AG04450 (cell line): ENCODE data around the gene GOSR1. TPM values are rescaled to one million over a fixed set of nuclear protein-coding genes. Genes with fewer than 3 reads are reported as not detected.
"Not testable (repeated sequence)": the region's sequence is repeated elsewhere in the genome, so short reads cannot be mapped to it uniquely, and the experiment has no call there.

ENCODE experiments used
- CTCF ChIA-PET: fragments of 300-600, 350-600 bp; formaldehyde crosslinking; extraction: SDS; loops from one replicate; lab custom pipeline; 2022; ENCODE audit warnings: antibody characterized with exemption, inconsistent platforms; lab: Charles Lee
- POLR2A ChIA-PET: fragments of 350-600 bp; formaldehyde crosslinking; extraction: SDS; loops from one replicate; lab custom pipeline; 2021; ENCODE audit warnings: antibody characterized with exemption, inconsistent platforms; lab: Yijun Ruan, JAX
- DNase-seq: peaks from one replicate; pipeline ENCODE4 v3.0.0-alpha.2; 2011; ENCODE audit warnings: low read depth, low spot score
- H3K27ac ChIP-seq: one replicate; pipeline ENCODE4 v1.5.1; 2012; ENCODE audit warnings: low read depth, low read length, control low read depth
- H3K27me3 ChIP-seq: one replicate; pipeline ENCODE4 v1.6.0; 2012; ENCODE audit warnings: low read length; ENCODE audit not compliant: control insufficient read depth, insufficient read depth
- H3K4me3 ChIP-seq: 2 replicates; pipeline ENCODE4 v1.5.1; 2011; ENCODE audit warnings: mild to moderate bottlenecking, low read depth, low read length, control low read depth
- H3K9me3 ChIP-seq: 2 replicates; pipeline ENCODE4 v1.5.1; 2012; ENCODE audit warnings: low read length; ENCODE audit not compliant: control insufficient read depth, insufficient read depth
- polyA plus RNA-seq: library from polyadenylated mRNA; depleted of rRNA; stranded (reverse); fragments of >200 nt; gene quantifications from 2 replicates; pipeline ENCODE4 v1.2.3, GENCODE V29; 2011
- TF ChIP-seq, protein P1 (sequence below): IDR thresholded peaks from 2 replicates; pipeline ENCODE4 v1.5.1; 2011; ENCODE audit warnings: low read depth, low read length, control low read depth, inconsistent platforms

The GOSR1 gene
- polyA plus RNA-seq, 1 experiment, result 28.5 TPM

DNA sequence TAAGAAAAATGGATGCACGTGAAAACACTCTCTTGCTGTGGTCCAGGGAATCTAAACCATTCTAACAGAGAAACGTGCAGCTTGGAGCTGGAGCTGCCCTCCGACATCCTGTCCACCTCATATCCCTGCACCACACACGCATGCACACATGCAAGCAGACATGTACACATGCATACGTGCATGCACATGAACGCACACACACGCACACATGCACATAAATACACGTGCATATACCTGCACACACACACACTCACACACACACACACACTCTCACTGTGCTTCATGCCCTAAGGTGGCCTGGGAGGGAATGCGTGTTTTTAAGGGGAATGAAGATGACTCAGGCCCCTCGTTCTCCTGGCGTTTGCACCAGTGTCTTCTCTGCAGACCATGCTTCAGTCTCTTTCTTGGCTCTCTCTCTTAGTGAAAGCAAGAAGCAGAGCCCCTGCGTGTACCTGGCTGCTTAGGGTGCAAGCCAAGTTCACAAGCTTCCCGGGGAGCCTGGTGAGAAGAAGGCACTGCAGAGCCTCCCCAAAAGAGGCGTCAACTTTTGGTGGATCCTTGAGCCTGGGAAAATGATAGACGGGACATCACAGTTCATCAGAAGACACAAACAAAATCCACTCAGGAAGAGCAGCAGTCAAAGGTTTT, 72.8 kb downstream of the GOSR1 start:
- H3K27ac ChIP-seq, result no peak overlapping the region
- peaks cover 11% of the 10 kb centered on the region for H3K27me3 ChIP-seq
- POLR2A ChIA-PET, result no interaction called here

DNA sequence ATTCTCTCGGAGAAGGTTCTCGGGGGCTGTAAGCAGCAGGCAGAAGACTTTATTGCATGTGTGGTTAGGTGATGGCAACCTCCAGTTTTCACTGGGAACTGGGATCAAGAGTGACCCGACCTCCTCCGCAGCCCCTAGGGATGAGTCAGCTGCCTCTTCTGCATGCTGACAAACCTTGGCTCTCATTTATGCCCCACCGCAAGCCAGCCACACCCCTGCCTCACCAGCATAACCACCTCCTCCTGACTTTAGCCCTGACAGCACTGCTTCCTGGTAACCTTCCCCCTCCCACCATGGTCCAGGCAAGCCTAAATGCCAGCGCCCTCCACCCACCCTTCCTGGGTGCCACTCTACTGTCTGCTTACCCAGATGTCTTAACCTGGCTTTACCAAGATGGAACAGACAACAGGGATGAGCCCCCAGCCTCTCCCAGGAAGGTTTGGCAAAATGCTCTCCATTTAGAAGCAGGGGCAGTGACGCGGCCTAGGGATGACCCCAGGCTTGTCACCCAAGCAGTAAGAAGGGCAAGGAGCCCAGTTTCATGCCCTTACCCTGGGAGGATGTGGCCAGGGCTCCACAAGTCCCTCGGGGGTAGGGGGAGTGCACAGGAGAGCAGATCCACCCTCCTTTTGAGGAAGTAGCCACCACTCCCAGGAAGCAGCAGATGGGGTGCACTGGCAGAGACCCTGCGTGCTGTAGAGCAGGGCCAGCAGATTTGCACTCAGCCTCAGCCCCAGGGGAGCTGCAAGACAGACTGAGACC, 73.5 kb downstream of the GOSR1 start:
- H3K4me3 ChIP-seq, result no peak overlapping the region
- H3K27ac ChIP-seq, result no peak overlapping the region
- ChIA-PET CTCF (no interaction called here), POLR2A (no interaction called here)
- no peak for DNase-seq
- no peaks in the 10 kb centered on the region; the same call in 1 of the 2 replicates for H3K9me3 ChIP-seq
- peaks cover 11% of the 10 kb centered on the region for H3K27me3 ChIP-seq
- TF ChIP-seq, protein P1, sequence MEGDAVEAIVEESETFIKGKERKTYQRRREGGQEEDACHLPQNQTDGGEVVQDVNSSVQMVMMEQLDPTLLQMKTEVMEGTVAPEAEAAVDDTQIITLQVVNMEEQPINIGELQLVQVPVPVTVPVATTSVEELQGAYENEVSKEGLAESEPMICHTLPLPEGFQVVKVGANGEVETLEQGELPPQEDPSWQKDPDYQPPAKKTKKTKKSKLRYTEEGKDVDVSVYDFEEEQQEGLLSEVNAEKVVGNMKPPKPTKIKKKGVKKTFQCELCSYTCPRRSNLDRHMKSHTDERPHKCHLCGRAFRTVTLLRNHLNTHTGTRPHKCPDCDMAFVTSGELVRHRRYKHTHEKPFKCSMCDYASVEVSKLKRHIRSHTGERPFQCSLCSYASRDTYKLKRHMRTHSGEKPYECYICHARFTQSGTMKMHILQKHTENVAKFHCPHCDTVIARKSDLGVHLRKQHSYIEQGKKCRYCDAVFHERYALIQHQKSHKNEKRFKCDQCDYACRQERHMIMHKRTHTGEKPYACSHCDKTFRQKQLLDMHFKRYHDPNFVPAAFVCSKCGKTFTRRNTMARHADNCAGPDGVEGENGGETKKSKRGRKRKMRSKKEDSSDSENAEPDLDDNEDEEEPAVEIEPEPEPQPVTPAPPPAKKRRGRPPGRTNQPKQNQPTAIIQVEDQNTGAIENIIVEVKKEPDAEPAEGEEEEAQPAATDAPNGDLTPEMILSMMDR, result no peak

More for the DNA sequence above, 72.8 kb downstream of the GOSR1 start:
- Histone ChIP-seq H3K9me3 (no peaks in the 10 kb centered on the region; the same call in 1 of the 2 replicates), H3K4me3 (no peak overlapping the region)
- no peak for DNase-seq
- CTCF ChIA-PET, result no interaction called here
- TF ChIP-seq, protein P1, result no peak

DNA sequence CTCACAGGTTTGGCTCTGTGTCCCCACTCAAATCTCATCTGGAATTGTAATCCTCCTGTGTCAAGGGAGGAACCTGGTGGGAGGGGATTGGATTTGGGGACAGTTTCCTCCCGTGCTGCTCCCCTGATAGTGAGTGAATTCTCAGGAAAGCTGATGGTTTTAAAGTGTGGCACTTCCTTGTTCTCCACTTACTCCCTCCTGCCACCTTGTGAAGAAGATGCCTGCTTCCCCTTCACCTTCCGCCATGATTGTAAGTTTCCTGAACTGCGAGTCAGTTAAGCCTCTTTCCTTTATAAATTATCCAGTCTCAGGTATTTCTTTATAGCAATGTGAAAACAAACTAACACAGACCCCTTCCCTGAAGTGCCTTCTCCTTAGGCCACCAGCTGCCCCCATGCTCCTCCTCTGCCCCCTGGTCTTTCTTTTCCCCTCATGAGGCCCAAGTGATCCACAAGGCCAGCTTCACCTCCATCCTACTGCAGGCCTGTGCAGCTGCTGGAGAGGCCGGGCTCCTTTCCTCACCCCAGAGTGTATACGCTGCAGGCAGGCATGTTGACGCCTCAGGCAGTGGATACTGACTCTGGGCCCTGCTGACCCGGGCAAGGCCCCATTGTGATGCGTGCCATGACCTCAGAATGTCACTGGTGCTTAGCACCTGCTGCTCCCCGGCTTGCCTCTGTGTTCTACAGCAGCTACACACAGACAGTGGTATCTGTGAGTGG, 74.2 kb downstream of the GOSR1 start:
- CTCF ChIA-PET, H3K27ac ChIP-seq, DNase-seq, H3K4me3 ChIP-seq, H3K9me3 ChIP-seq, POLR2A ChIA-PET: not testable (repeated sequence)
- H3K27me3 ChIP-seq, result peaks cover 11% of the 10 kb centered on the region

DNA sequence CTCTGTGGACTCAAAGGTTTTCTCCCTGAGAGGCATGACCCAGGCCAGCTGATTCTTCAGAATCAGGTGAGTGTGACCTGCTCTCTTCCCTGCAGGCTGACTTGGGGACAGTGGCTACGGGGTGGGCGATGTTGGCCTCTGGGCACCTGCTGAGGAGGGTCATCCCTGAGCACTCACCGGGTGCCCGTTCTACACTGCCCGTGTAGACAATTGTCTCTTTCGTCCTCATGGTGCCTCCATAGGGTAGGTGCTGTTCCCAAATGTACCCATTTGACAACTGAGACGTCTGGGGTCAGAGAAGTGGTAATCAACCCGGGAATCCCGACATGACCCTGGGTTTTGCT, 74.8 kb downstream of the GOSR1 start:
- TF ChIP-seq, protein P1, result no peak
- POLR2A ChIA-PET, result no interaction called here
- Histone ChIP-seq H3K27me3 (peaks cover 11% of the 10 kb centered on the region), H3K9me3 (no peaks in the 10 kb centered on the region; the same call in 1 of the 2 replicates), H3K27ac (no peak overlapping the region), H3K4me3 (no peak overlapping the region)
- CTCF ChIA-PET, result no interaction called here
- DNase-seq, result no peak

DNA sequence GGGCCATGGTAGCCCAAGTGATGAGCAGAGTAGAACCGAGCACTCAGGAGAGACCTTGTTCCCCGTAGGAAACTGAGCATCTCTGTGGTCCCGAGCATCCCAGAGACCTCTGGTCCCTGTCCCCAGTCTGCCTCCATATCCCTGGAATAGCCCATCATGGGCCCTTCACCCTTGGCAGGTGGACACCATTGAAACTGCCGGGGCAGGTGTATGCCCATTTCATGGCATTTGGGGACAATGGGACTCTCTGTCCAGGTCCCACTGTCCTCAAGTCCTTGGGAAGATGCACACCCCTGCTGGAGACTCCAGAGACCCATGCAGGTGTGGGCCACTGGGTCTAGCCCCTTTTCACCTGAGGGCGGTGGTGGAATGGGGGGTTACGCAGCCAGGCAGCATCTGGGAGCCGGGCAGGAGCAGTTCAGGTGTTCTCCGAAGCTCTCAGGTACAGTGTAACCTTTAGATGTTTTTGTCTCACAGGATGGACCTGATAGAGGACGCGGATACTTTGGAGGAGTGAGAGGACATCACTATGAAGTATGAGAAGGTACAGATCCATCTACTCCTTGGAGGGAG, 75.9 kb downstream of the GOSR1 start:
- CTCF ChIA-PET, result no interaction called here
- Histone ChIP-seq H3K27ac (no peak overlapping the region), H3K27me3 (peaks cover 11% of the 10 kb centered on the region), H3K4me3 (no peak overlapping the region), H3K9me3 (no peaks in the 10 kb centered on the region; the same call in 1 of the 2 replicates)
- TF ChIP-seq, protein P1, result no peak
- POLR2A ChIA-PET, result no interaction called here
- DNase-seq, result no peak

DNA sequence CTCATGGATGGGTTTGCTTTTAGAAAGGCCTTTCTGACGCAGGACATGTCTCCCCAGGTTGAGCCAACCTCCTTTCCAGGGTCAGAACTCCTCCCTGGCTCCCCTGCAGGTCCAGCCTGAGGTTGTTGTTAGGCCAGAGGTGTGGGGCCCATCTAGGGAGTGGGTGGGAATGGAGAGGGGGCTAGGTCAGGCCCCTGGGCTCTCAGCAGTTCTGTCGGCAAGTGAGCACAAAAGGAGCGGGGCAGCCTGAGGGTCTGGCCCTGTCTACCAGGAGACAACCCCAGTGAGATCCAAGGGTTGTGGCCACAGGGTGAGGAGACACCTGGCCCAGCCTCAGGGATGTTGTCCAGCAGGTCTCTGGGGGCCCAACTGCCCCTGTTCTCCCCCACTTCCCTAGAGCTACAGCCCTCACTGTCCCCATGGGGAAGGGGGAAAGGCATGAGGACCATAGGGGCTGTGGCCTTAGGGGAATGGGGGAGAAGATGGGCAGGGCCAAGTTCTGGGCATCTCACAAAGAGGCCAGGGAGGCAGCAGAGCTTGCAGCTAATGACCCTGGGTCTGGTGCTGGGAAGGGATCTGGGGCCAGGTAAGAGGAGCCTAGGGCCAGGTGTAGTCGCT, 76.7 kb downstream of the GOSR1 start:
- POLR2A ChIA-PET, result interaction anchor here (0.7 kb wide), 1 partner anchor 76 kb away, joined by 8 read pairs; no protein-coding TSS in a partner anchor
- not testable (repeated sequence) for H3K9me3 ChIP-seq
- CTCF ChIA-PET, result interaction anchor here (0.6 kb wide), 1 partner anchor 8 kb away, joined by 6 read pairs; no protein-coding TSS in a partner anchor

More for the DNA sequence above, 76.7 kb downstream of the GOSR1 start:
- not testable (repeated sequence) for H3K27ac ChIP-seq, H3K4me3 ChIP-seq, DNase-seq
- H3K27me3 ChIP-seq, result peaks cover 18% of the 10 kb centered on the region
